Measurements from ENCODE around the gene VAX1. TPM values are rescaled to one million over a fixed set of nuclear protein-coding genes. Genes with fewer than 3 reads are reported as not detected.

Gene VAX1
- total RNA-seq, 2 experiments from 2014 or later, result not detected

DNA sequence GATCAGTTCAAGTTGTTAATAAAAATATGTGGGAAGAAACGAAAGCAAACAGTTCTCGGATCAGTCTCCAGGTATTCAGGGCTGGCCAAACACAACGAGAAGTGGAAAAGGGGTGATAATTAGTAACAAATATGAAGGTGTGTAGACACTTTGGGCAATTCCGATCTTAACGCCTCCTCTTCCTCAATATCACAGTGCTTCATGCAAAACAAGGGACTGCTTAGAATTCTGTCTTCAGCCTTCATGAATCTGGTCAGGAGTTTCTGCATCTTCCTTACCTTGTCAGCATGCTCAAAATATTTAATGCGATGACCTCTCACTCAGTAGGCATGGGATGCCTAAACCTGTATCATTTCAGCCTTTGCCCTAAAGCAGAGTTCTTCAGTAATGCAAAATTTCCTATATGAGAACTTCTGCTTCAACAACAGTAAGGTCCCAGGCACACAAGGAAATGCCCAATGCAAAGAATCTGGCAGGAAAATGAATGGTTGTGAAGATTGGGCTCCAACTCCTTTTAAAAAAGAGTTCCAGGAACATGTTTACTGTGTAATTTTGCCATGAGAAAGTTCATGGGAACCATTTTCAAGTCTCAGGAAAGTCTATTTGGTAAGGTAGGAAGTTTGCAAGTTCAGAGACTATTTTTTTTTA lies 23.4 kb upstream of the VAX1 start:
- H3K36me3 ChIP-seq (ENCODE audit: insufficient read depth, low read length), result no peaks in the 10 kb centered on the region
- no peaks in the 10 kb centered on the region for H3K9me2 ChIP-seq (ENCODE audit: insufficient read depth, low read length)
- no peaks in the 10 kb centered on the region for H3K79me2 ChIP-seq (ENCODE audit: insufficient read depth, low read depth, low read length)
- no TSS peak for BruUV-seq (replicated peaks)
- H4K20me1 ChIP-seq (ENCODE audit: insufficient read depth, low read length), result no peaks in the 10 kb centered on the region
- CTCF ChIA-PET (ENCODE audit: unreplicated experiment), result no interaction called here
- H3K4me3 ChIP-seq (ENCODE audit: low read depth, low read length, poor library complexity, severe bottlenecking), result no peak overlapping the region
- POLR2A ChIA-PET, result no interaction called here
- no peaks in the 10 kb centered on the region for H3K4me1 ChIP-seq (ENCODE audit: insufficient read depth, low read length, poor library complexity, severe bottlenecking)
- no peak overlapping the region for H2AFZ ChIP-seq (ENCODE audit: low read length)
- intact Hi-C loops (cut with micrococcal nuclease; ENCODE audit: unreplicated experiment), result no loop called here
- TF ChIP-seq EZH2phosphoT487 (IDR thresholded peaks at IDR 0.05; ENCODE audit: borderline replicate concordance, low read depth, low read length) (no peak), CTCF (conservative IDR thresholded peaks at IDR 0.05; ENCODE audit: low read length) (no peak)
- H3K9me3 ChIP-seq (ENCODE audit: low read length), result no peaks in the 10 kb centered on the region
- no peak for DNase-seq (ENCODE audit: low spot score)
- no peak overlapping the region for H3K27ac ChIP-seq (ENCODE audit: low read depth, low read length, poor library complexity, severe bottlenecking)
- no peak overlapping the region for H3K4me2 ChIP-seq (ENCODE audit: low read length)

GRCh38 chr10:117160567-117160966 lies 22.5 kb upstream of the VAX1 start:
- BruUV-seq (replicated peaks), result no TSS peak
- H3K27ac ChIP-seq (ENCODE audit: low read depth, low read length, poor library complexity, severe bottlenecking), result no peak overlapping the region
- no peaks in the 10 kb centered on the region for H4K20me1 ChIP-seq (ENCODE audit: insufficient read depth, low read length)
- CTCF ChIA-PET (ENCODE audit: unreplicated experiment), result no interaction called here
- no peaks in the 10 kb centered on the region for H3K4me1 ChIP-seq (ENCODE audit: insufficient read depth, low read length, poor library complexity, severe bottlenecking)
- H3K9me2 ChIP-seq (ENCODE audit: insufficient read depth, low read length), result no peaks in the 10 kb centered on the region
- intact Hi-C loops (cut with micrococcal nuclease; ENCODE audit: unreplicated experiment), result no loop called here
- H3K4me3 ChIP-seq (ENCODE audit: low read depth, low read length, poor library complexity, severe bottlenecking), result no peak overlapping the region
- H2AFZ ChIP-seq (ENCODE audit: low read length), result no peak overlapping the region
- no peak overlapping the region for H3K4me2 ChIP-seq (ENCODE audit: low read length)
- TF ChIP-seq EZH2phosphoT487 (IDR thresholded peaks at IDR 0.05; ENCODE audit: borderline replicate concordance, low read depth, low read length), result no peak
- no peak for TF ChIP-seq CTCF (conservative IDR thresholded peaks at IDR 0.05; ENCODE audit: low read length)
- DNase-seq (ENCODE audit: low spot score), result no peak
- H3K9me3 ChIP-seq (ENCODE audit: low read length), result no peaks in the 10 kb centered on the region
- POLR2A ChIA-PET, result no interaction called here
- H3K79me2 ChIP-seq (ENCODE audit: insufficient read depth, low read depth, low read length), result no peaks in the 10 kb centered on the region
- no peaks in the 10 kb centered on the region for H3K36me3 ChIP-seq (ENCODE audit: insufficient read depth, low read length)

- no peak overlapping the region for H3K4me3 ChIP-seq (ENCODE audit: low read depth, low read length, poor library complexity, severe bottlenecking)
- no peaks in the 10 kb centered on the region for H4K20me1 ChIP-seq (ENCODE audit: insufficient read depth, low read length)
- H3K36me3 ChIP-seq (ENCODE audit: insufficient read depth, low read length), result no peaks in the 10 kb centered on the region
- ChIA-PET POLR2A (no interaction called here), CTCF (ENCODE audit: unreplicated experiment) (no interaction called here)
- no peak for TF ChIP-seq EZH2phosphoT487 (IDR thresholded peaks at IDR 0.05; ENCODE audit: borderline replicate concordance, low read depth, low read length)
- no peak for TF ChIP-seq CTCF (conservative IDR thresholded peaks at IDR 0.05; ENCODE audit: low read length)
- intact Hi-C loops (cut with micrococcal nuclease; ENCODE audit: unreplicated experiment), result no loop called here
- H3K4me2 ChIP-seq (ENCODE audit: low read length), result no peak overlapping the region
- no peak overlapping the region for H3K27ac ChIP-seq (ENCODE audit: low read depth, low read length, poor library complexity, severe bottlenecking)
- H2AFZ ChIP-seq (ENCODE audit: low read length), result no peak overlapping the region
- H3K9me3 ChIP-seq (ENCODE audit: low read length), result no peaks in the 10 kb centered on the region
- no TSS peak for BruUV-seq (replicated peaks)
- H3K79me2 ChIP-seq (ENCODE audit: insufficient read depth, low read depth, low read length), result no peaks in the 10 kb centered on the region
- H3K4me1 ChIP-seq (ENCODE audit: insufficient read depth, low read length, poor library complexity, severe bottlenecking), result no peaks in the 10 kb centered on the region
- no peak for DNase-seq (ENCODE audit: low spot score)
- no peaks in the 10 kb centered on the region for H3K9me2 ChIP-seq (ENCODE audit: insufficient read depth, low read length)
Observed at GRCh38 chr10:117159390-117159789, 21.3 kb upstream of the VAX1 start.
